C4-2B (cell line): ENCODE data around the gene CC2D1A.
A peak's percentile ranks its signal among the peaks of the same experiment; 100 is the strongest.
"Not testable (repeated sequence)": the region's sequence is repeated elsewhere in the genome, so short reads cannot be mapped to it uniquely, and the experiment has no call there.

Source experiments
- H3K27ac ChIP-seq: fragments of 450-650 bp; 2 replicates; pipeline ENCODE4 v1.5.1; 2017
- CTCF ChIP-seq: fragments of 450-650 bp; conservative IDR thresholded peaks from 2 replicates; pipeline ENCODE4 v1.5.1; 2017; ENCODE audit warnings: mild to moderate bottlenecking
- ZFX ChIP-seq: fragments of 450-650 bp; IDR thresholded peaks from 2 replicates; pipeline ENCODE4 v1.6.1; 2017

The CC2D1A gene

GRCh38 chr19:13914777-13915176 is 8.8 kb downstream of the CC2D1A start:
- no peak for TF ChIP-seq CTCF
- TF ChIP-seq ZFX = no peak

GRCh38 chr19:13917888-13918406 is 11.9 kb downstream of the CC2D1A start:
- H3K27ac ChIP-seq = peak overlapping the region; percentile 2; the same call in 1 of the 2 replicates
- no peak for TF ChIP-seq ZFX

More at GRCh38 chr19:13914777-13915176, 8.8 kb downstream of the CC2D1A start:
- no peak overlapping the region for H3K27ac ChIP-seq

DNA sequence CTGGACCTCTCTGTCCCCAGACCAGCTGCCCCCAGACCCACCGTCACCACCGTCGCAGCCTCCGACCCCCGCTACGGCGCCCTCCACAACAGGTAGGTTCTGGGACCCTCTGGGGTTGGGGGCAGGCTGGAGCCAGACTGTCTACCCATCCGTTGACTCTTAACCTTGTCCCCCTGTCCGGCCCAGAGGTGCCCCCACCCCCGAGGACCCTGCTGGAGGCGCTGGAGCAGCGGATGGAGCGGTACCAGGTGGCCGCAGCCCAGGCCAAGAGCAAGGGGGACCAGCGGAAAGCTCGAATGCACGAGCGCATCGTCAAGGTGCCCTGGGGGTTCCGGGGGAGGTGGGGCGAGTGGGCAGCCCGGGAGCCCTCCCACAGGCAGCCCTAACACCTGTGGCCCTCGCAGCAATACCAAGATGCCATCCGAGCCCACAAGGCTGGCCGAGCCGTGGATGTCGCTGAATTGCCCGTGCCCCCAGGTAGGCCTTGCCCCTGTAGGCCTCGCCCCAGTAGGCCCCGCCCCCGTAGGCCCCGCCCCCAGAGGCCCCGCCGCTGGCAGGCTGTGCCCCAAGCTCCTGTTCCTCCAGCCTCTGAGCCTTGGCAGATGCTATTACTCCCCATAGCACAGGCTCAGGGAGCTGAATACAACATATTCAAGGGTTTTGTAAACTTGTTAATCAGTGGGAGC is 12.9 kb downstream of the CC2D1A start:
- TF ChIP-seq CTCF = no peak
- TF ChIP-seq ZFX = no peak
- no peak overlapping the region; the same call in 1 of the 2 replicates for H3K27ac ChIP-seq

- H3K27ac ChIP-seq = no peak overlapping the region
- TF ChIP-seq ZFX (no peak), CTCF (no peak)
These were observed 14.5 kb downstream of the CC2D1A start for GRCh38 chr19:13920524-13920923.

GRCh38 chr19:13920940-13921747 is 15.1 kb downstream of the CC2D1A start:
- H3K27ac ChIP-seq = no peak overlapping the region
- TF ChIP-seq CTCF (no peak), ZFX (no peak)

DNA sequence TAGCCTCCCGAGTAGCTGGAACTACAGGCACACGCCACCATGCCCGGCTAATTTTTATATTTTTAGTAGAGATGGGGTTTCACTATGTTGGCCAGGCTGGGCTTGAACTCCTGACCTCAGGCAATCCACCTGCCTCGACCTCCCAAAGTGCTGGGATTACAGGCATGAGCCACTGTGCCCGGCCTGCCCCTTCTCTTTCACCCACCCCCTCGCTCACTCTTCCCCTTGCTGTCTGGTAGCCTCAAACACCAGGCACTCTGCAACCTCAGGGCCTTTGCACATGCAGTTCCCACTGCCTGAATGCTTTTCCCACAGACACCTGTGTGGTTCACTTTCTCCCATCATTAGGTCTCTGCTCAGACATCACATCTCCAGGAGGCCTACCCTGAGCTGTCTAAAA is 16.1 kb downstream of the CC2D1A start:
- H3K27ac ChIP-seq = not testable (repeated sequence)

GRCh38 chr19:13923194-13923987 is 17.4 kb downstream of the CC2D1A start:
- no peak overlapping the region for H3K27ac ChIP-seq
- TF ChIP-seq ZFX (no peak), CTCF (no peak)

- TF ChIP-seq ZFX (no peak), CTCF (no peak)
- no peak overlapping the region for H3K27ac ChIP-seq
These were observed 20.0 kb downstream of the CC2D1A start for GRCh38 chr19:13926010-13926409.
